HG02885 (cell line): ENCODE data around the gene PPP2R2D.

Experiments used
- ATAC-seq: cut with Tn5 transposase; IDR thresholded peaks from one replicate; pipeline ENCODE4 v1.9.1; 2021; ENCODE audit warnings: mild to moderate bottlenecking; ENCODE audit not compliant: unreplicated experiment, poor library complexity

PPP2R2D gene

GRCh38 chr10:131900350-131901152 lies at the start of gene PPP2R2D:
TSS of gene PPP2R2D (plus strand) at chr10:131901008. CDS start at chr10:131901149, 141 bp downstream.
- ATAC-seq, result peak; percentile 90

GRCh38 chr10:131851346-131851745 lies 49.5 kb upstream of the PPP2R2D start:
- no peak for ATAC-seq

GRCh38 chr10:131852176-131852822 lies 48.5 kb upstream of the PPP2R2D start:
- no peak for ATAC-seq

GRCh38 chr10:131852823-131853609 lies 47.8 kb upstream of the PPP2R2D start:
- no peak for ATAC-seq

GRCh38 chr10:131853610-131853964 lies 47.2 kb upstream of the PPP2R2D start:
- no peak for ATAC-seq

GRCh38 chr10:131854579-131855335 lies 46.1 kb upstream of the PPP2R2D start:
- no peak for ATAC-seq

GRCh38 chr10:131855461-131856401 lies 45.1 kb upstream of the PPP2R2D start:
- no peak for ATAC-seq

- ATAC-seq, result no peak
Observed at GRCh38 chr10:131856441-131857094, 44.2 kb upstream of the PPP2R2D start.

GRCh38 chr10:131857156-131858117 lies 43.4 kb upstream of the PPP2R2D start:
- ATAC-seq, result no peak

- no peak for ATAC-seq
Observed at GRCh38 chr10:131858118-131858515, 42.7 kb upstream of the PPP2R2D start.

GRCh38 chr10:131858583-131859340 lies 42.0 kb upstream of the PPP2R2D start:
- ATAC-seq, result no peak

- no peak for ATAC-seq
Observed at GRCh38 chr10:131859341-131860020, 41.3 kb upstream of the PPP2R2D start.

- no peak for ATAC-seq
Observed at GRCh38 chr10:131860311-131860710, 40.5 kb upstream of the PPP2R2D start.

- ATAC-seq, result no peak
Observed at GRCh38 chr10:131860806-131861440, 39.9 kb upstream of the PPP2R2D start.

GRCh38 chr10:131862548-131862947 lies 38.3 kb upstream of the PPP2R2D start:
- ATAC-seq, result no peak
